ENCODE data around the gene ZNF423. TPM values are rescaled to one million over a fixed set of nuclear protein-coding genes. Genes with fewer than 3 reads are reported as not detected.

The ZNF423 gene
- total RNA-seq, 6 experiments from 2014 or later, result 0.43 to 1.2 (median 0.89) TPM

GRCh38 chr16:49587511-49587910 lies 268.4 kb downstream of the ZNF423 start:
- no peaks in the 10 kb centered on the region for H3K9me3 ChIP-seq
- no peaks in the 10 kb centered on the region for H3K4me1 ChIP-seq
- DNase-seq, result no peak
- no peaks in the 10 kb centered on the region for H3K27me3 ChIP-seq
- intact Hi-C loops (cut with DNase I), result no loop called here
- TF ChIP-seq CTCF (IDR thresholded peaks at IDR 0.05), result no peak
- no peak for TF ChIP-seq POLR2A (IDR thresholded peaks at IDR 0.05)
- WGBS (ENCODE audit: insufficient coverage, low coverage, low lambda C conversion rate, missing lambda C conversion rate), result 71% methylated on average over 1 of the region's 1 CpG
- no peaks in the 10 kb centered on the region for H3K36me3 ChIP-seq
- no peak for ATAC-seq
- no peak overlapping the region for H3K4me3 ChIP-seq
- H3K27ac ChIP-seq, result no peak overlapping the region

DNA sequence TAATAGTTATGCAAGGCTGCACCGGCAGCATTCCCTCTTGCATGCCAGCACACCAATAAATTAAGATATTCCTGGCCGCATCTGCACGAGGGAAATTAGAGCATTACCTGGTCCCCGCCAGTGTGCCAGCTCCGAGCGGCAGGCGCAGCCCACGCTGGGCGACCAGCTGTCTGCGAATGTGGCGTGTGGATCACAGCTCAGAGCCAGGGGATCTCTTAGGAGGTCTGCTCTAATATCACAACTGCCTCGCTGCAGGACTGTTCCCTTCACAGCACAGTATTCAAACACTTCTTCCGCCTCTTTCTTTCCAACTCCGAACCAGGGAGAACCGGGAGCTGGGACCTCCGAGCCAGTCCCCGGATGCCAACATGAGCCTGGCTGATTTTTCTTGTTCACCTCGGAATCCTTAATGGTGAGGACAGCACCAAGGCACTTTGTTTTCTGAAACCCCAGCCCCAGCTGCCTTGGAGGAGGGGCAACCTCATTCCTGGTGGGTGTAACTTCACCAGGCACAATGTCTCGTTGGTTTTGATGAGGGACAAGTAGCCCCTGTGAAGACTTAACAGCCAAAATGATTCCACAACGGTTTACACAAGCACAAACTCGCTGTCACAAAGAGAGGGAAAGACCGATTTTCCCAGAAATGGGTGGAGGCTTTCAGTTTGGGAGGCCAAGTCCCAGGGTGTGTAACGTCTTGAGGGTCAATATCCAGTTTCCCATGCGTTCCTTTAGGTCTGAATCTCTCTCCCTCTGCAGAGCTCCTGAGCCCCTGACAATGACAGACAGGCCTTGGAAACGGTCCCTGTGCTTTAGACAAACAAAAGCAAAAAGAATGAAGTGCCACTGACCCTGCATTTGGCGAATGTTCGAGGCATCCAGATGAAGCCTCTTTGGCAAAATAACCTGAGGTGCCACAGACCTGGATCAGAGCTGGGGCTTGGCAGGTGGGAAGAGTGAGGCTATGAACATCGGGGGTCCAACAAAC lies 269.2 kb downstream of the ZNF423 start:
- WGBS (ENCODE audit: insufficient coverage, low coverage, low lambda C conversion rate, missing lambda C conversion rate), result 63% methylated on average over 15 of the region's 28 CpGs
- H3K27ac ChIP-seq, result no peak overlapping the region
- intact Hi-C loops (cut with DNase I), result no loop called here
- DNase-seq (peak in 1 of 3 donors; percentile 41), ATAC-seq (peak in 2 of 4 donors; percentile 38 to 62)
- H3K9me3 ChIP-seq, result no peaks in the 10 kb centered on the region
- H3K4me1 ChIP-seq, result no peaks in the 10 kb centered on the region
- TF ChIP-seq CTCF (IDR thresholded peaks at IDR 0.05) (no peak), POLR2A (IDR thresholded peaks at IDR 0.05) (no peak)
- H3K36me3 ChIP-seq, result no peaks in the 10 kb centered on the region
- H3K27me3 ChIP-seq, result no peaks in the 10 kb centered on the region
- H3K4me3 ChIP-seq, result no peak overlapping the region

GRCh38 chr16:49585143-49585832 lies 270.6 kb downstream of the ZNF423 start:
- TF ChIP-seq CTCF (IDR thresholded peaks at IDR 0.05) (no peak), POLR2A (IDR thresholded peaks at IDR 0.05) (no peak)
- DNase-seq (no peak), ATAC-seq (no peak)
- 85% methylated on average over 6 of the region's 11 CpGs for WGBS (ENCODE audit: insufficient coverage, low coverage, low lambda C conversion rate, missing lambda C conversion rate)
- Histone ChIP-seq H3K27ac (no peak overlapping the region), H3K4me1 (no peaks in the 10 kb centered on the region), H3K27me3 (no peaks in the 10 kb centered on the region), H3K9me3 (no peaks in the 10 kb centered on the region), H3K4me3 (no peak overlapping the region), H3K36me3 (no peaks in the 10 kb centered on the region)
- intact Hi-C loops (cut with DNase I), result no loop called here

DNA sequence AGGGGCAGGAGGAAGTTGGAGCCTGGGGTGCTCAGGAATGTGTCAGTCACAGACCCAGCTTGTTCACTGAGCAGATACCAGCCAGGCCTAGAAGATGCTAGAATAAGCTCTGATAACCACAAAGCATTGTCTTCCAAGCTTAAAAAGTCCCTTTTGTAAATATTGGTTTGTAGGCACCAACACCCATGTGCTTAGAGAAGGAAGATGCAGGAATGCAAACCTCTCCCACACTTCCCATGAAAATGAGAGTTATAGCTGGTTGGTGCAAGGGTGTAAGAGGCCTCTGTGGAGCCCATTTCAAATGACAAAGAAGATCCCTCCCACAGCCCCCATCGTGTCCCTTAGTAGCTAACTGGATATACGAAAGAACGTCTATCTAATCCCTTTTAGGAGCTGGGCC lies 272.0 kb downstream of the ZNF423 start:
- intact Hi-C loops (cut with DNase I), result no loop called here
- H3K9me3 ChIP-seq, result no peaks in the 10 kb centered on the region
- TF ChIP-seq POLR2A (IDR thresholded peaks at IDR 0.05) (no peak), CTCF (IDR thresholded peaks at IDR 0.05) (no peak)
- H3K27ac ChIP-seq, result no peak overlapping the region
- DNase-seq (no peak), ATAC-seq (no peak)
- H3K4me1 ChIP-seq, result peaks cover 0 to 3% (median 0%) of the 10 kb centered on the region in 4 donors
- WGBS (ENCODE audit: insufficient coverage, low coverage, low lambda C conversion rate, missing lambda C conversion rate), result 90% methylated on average over 2 of the region's 3 CpGs
- H3K27me3 ChIP-seq, result no peaks in the 10 kb centered on the region
- H3K4me3 ChIP-seq, result no peak overlapping the region
- H3K36me3 ChIP-seq, result no peaks in the 10 kb centered on the region

Data from right lobe of liver (tissue), 6 donors.